ENCODE results near the gene APELA. TPM values are rescaled to one million over a fixed set of nuclear protein-coding genes. Genes with fewer than 3 reads are reported as not detected.

APELA gene
- total and polyA plus RNA-seq, 4 donors, result 0.35 TPM; not detected in 3

- H3K9me3 ChIP-seq (ENCODE audit: control insufficient read depth in 4 of 4, insufficient read depth in 3 of 4, low read length in 3 of 4), result peaks cover 0 to 4% (median 0%) of the 10 kb centered on the region in 4 donors
- H3K27ac ChIP-seq (ENCODE audit: low read depth in 1 of 2, low read length in 1 of 2), result no peak overlapping the region
- no peaks in the 10 kb centered on the region for H3K27me3 ChIP-seq (ENCODE audit: control insufficient read depth in 3 of 3, insufficient read depth in 3 of 3, low read length in 2 of 3)
- no peak for TF ChIP-seq CTCF (IDR thresholded peaks at IDR 0.05; ENCODE audit: control extremely low read depth, extremely low read depth)
- peaks cover 0 to 7% (median 0%) of the 10 kb centered on the region in 5 donors for H3K4me1 ChIP-seq (ENCODE audit: control insufficient read depth in 5 of 5, insufficient read depth in 5 of 5, low read length in 5 of 5)
- no peak for ATAC-seq (ENCODE audit: insufficient read depth, low FRiP score)
- H3K9ac ChIP-seq (ENCODE audit: insufficient read depth in 1 of 2, low read length in 2 of 2), result no peak overlapping the region
- H3K36me3 ChIP-seq (ENCODE audit: control insufficient read depth in 4 of 4, insufficient read depth in 4 of 4, low read length in 4 of 4), result no peaks in the 10 kb centered on the region
- peak; percentile 70 to 88 (median 75) for DNase-seq
- no peak overlapping the region for H3K4me3 ChIP-seq
Measured at GRCh38 chr4:164937576-164938270, 60.7 kb downstream of the APELA start.

DNA sequence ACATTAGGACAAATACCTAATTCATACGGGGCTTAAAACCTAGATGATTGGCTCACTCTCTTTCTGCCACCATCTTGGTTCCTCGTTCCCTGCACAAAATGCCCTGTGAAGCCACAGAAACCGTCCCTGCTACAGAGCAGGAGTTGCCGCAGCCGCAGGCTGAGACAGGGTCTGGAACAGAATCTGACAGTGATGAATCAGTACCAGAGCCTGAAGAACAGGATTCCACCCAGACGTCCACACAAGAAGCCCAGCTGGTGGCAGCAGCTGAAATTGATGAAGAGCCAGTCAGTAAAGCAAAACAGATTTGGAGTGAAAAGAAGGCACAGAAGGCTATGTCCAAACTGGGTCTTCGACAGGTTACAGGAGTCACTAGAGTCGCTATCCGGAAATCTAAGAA is 66.2 kb downstream of the APELA start:
- DNase-seq, result no peak
- Histone ChIP-seq H3K4me1 (ENCODE audit: control insufficient read depth in 5 of 5, insufficient read depth in 5 of 5, low read length in 5 of 5) (no peaks in the 10 kb centered on the region), H3K9me3 (ENCODE audit: control insufficient read depth in 4 of 4, insufficient read depth in 3 of 4, low read length in 3 of 4) (peaks cover 0 to 4% (median 0%) of the 10 kb centered on the region in 4 donors), H3K36me3 (ENCODE audit: control insufficient read depth in 4 of 4, insufficient read depth in 4 of 4, low read length in 4 of 4) (no peaks in the 10 kb centered on the region), H3K27ac (ENCODE audit: low read depth in 1 of 2, low read length in 1 of 2) (no peak overlapping the region), H3K9ac (ENCODE audit: insufficient read depth in 1 of 2, low read length in 2 of 2) (no peak overlapping the region), H3K4me3 (no peak overlapping the region), H3K27me3 (ENCODE audit: control insufficient read depth in 3 of 3, insufficient read depth in 3 of 3, low read length in 2 of 3) (peaks cover 0 to 4% (median 2%) of the 10 kb centered on the region in 3 donors)
- WGBS, 2 donors, result 84 to 89% methylated on average over 9 of the region's 9 CpGs
- ATAC-seq (ENCODE audit: insufficient read depth, low FRiP score), result no peak
- no peak for TF ChIP-seq CTCF (IDR thresholded peaks at IDR 0.05; ENCODE audit: control extremely low read depth, extremely low read depth)

DNA sequence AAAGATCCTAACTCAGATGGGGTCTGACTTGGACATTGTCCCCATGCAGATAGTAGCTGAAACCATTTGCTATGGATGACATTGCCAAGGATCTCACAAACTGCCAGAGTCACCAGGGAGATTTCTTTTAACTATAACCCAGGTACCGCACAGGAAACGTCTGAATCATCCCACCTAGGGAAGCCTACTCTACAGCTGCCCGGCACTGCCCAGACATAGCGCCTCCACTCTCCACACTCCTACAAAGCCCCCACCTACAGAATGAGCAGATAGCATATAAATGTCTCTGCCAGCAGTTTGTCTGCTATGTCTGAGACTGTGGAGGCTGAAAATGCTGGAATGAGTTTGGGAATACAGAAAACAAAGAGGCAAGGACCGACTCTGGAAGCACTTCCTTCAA is 68.2 kb downstream of the APELA start:
- no peak for TF ChIP-seq CTCF (IDR thresholded peaks at IDR 0.05; ENCODE audit: control extremely low read depth, extremely low read depth)
- WGBS, 2 donors, result 69 to 84% methylated on average over 5 of the region's 5 CpGs
- no peaks in the 10 kb centered on the region for H3K36me3 ChIP-seq (ENCODE audit: control insufficient read depth in 4 of 4, insufficient read depth in 4 of 4, low read length in 4 of 4)

More for the DNA sequence above, 68.2 kb downstream of the APELA start:
- ATAC-seq (ENCODE audit: insufficient read depth, low FRiP score) (no peak), DNase-seq (no peak)
- peaks cover 0 to 4% (median 0%) of the 10 kb centered on the region in 4 donors for H3K9me3 ChIP-seq (ENCODE audit: control insufficient read depth in 4 of 4, insufficient read depth in 3 of 4, low read length in 3 of 4)
- no peak overlapping the region for H3K9ac ChIP-seq (ENCODE audit: insufficient read depth in 1 of 2, low read length in 2 of 2)
- peaks cover 0 to 5% (median 2%) of the 10 kb centered on the region in 3 donors for H3K27me3 ChIP-seq (ENCODE audit: control insufficient read depth in 3 of 3, insufficient read depth in 3 of 3, low read length in 2 of 3)
- no peaks in the 10 kb centered on the region for H3K4me1 ChIP-seq (ENCODE audit: control insufficient read depth in 5 of 5, insufficient read depth in 5 of 5, low read length in 5 of 5)
- H3K27ac ChIP-seq (ENCODE audit: low read depth in 1 of 2, low read length in 1 of 2), result no peak overlapping the region
- no peak overlapping the region for H3K4me3 ChIP-seq
